Activated CD4-positive, alpha-beta memory T cell treated with anti-CD3 and anti-CD28 coated beads for 36 hours (primary cell): ENCODE measurements around the gene HMSD. TPM values are rescaled to one million over a fixed set of nuclear protein-coding genes. Genes with fewer than 3 reads are reported as not detected.

Experiments used
- CTCF ChIA-PET: fragments of 350-600 bp; sonication (Branson Sonifier 250); formaldehyde crosslinking; loops from one replicate; lab custom pipeline; 2021; ENCODE audit warnings: antibody characterized with exemption, inconsistent platforms; lab: Charles Lee
- POLR2A ChIA-PET: fragments of 350-600 bp; sonication (Branson Sonifier 250); formaldehyde crosslinking; loops from one replicate; lab custom pipeline; 2021; ENCODE audit warnings: antibody characterized with exemption; lab: Charles Lee
- DNase-seq: peaks from one replicate; pipeline ENCODE4 v3.0.0-alpha.2; 2020
- H3K27ac Mint-ChIP-seq: one replicate; pipeline ENCODE4 v1.8.0; 2021; ENCODE audit warnings: mixed read lengths
- H3K27me3 Mint-ChIP-seq: one replicate; pipeline ENCODE4 v1.8.0; 2021; ENCODE audit warnings: mixed read lengths
- H3K36me3 Mint-ChIP-seq: one replicate; pipeline ENCODE4 v1.8.0; 2021; ENCODE audit warnings: mixed read lengths
- H3K4me1 Mint-ChIP-seq: one replicate; pipeline ENCODE4 v1.8.0; 2021; ENCODE audit warnings: low read depth, mixed read lengths
- H3K4me3 Mint-ChIP-seq: one replicate; pipeline ENCODE4 v1.8.0; 2021; ENCODE audit warnings: mild to moderate bottlenecking, mixed read lengths
- H3K9me3 Mint-ChIP-seq: one replicate; pipeline ENCODE4 v1.8.0; 2021; ENCODE audit warnings: mixed read lengths
- intact Hi-C: fragments of 100-400 bp; cut with micrococcal nuclease; formaldehyde crosslinking; loops from one replicate; pipeline ENCODE4 v1.15.1; 2023
- total RNA-seq, 2 experiments: library from RNA; stranded (reverse); gene quantifications; one replicate each; pipeline ENCODE4 v1.2.3, GENCODE V29; 2021

The HMSD gene
- total RNA-seq, 2 experiments from 2014 or later = 18.9 to 19.5 TPM

DNA sequence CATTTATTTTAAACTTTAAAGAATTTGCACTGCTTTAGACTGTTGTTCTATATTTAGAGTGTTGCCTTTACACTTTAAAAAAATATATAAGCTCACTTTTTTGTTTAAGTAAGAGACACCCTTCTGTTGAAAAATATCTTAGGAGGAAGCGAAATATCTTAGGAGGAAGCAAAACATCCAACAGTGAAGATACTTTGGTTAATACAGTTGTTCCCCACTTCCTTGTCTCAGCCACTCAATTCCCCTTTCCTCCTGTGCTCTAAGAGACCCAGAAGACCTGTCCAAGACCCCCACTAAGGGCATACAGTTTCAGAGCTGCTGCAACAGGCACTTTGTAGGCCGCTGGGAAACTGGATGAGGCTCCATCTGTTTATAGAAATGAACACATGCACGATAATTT lies 26.5 kb downstream of the HMSD start:
- no peaks in the 10 kb centered on the region for H3K27me3 Mint-ChIP-seq
- POLR2A ChIA-PET = no interaction called here
- no peaks in the 10 kb centered on the region for H3K9me3 Mint-ChIP-seq
- no peak overlapping the region for H3K4me3 Mint-ChIP-seq
- peaks cover 10% of the 10 kb centered on the region for H3K36me3 Mint-ChIP-seq
- no peak overlapping the region for H3K27ac Mint-ChIP-seq
- DNase-seq = no peak
- intact Hi-C loops = loop anchor here (1.0 to 5.0 kb wide), 2 partner anchors 12 to 38 kb away; no protein-coding TSS in a partner anchor
- CTCF ChIA-PET = interaction anchor here (1.1 to 4.3 kb wide), 7 partner anchors 9 to 40 kb away, joined by 3 to 48 read pairs (median 6); no protein-coding TSS in a partner anchor
- peaks cover 45% of the 10 kb centered on the region for H3K4me1 Mint-ChIP-seq

DNA sequence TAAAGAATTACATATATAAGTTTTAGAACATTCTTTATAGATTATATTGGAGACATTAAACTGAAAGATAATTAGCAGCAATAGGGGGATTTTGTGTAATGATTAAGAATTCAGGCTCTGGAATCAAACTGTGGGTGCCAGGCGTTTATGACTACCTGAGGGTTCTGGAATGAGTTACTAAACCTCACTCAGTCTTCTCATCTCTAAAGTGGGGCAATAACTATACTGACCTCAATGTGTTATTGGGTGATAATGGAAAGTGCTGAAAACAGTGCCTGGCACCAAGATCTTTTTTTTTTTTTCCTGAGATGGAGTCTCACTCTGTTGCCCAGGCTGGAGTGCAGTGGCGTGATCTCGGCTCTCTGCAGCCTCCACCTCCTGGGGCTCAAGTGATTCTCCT lies 27.9 kb downstream of the HMSD start:
- peaks cover 33% of the 10 kb centered on the region for H3K4me1 Mint-ChIP-seq
- intact Hi-C loops = loop anchor here (5.0 kb wide), 1 partner anchor 40 kb away; no protein-coding TSS in a partner anchor
- no peak overlapping the region for H3K4me3 Mint-ChIP-seq
- ChIA-PET POLR2A (no interaction called here), CTCF (interaction anchor here (0.5 to 4.3 kb wide), 4 partner anchors 14 to 140 kb away, joined by 3 to 48 read pairs (median 7); no protein-coding TSS in a partner anchor)
- no peaks in the 10 kb centered on the region for H3K9me3 Mint-ChIP-seq
- H3K36me3 Mint-ChIP-seq = peaks cover 21% of the 10 kb centered on the region
- no peaks in the 10 kb centered on the region for H3K27me3 Mint-ChIP-seq
- no peak overlapping the region for H3K27ac Mint-ChIP-seq
- DNase-seq = no peak

DNA sequence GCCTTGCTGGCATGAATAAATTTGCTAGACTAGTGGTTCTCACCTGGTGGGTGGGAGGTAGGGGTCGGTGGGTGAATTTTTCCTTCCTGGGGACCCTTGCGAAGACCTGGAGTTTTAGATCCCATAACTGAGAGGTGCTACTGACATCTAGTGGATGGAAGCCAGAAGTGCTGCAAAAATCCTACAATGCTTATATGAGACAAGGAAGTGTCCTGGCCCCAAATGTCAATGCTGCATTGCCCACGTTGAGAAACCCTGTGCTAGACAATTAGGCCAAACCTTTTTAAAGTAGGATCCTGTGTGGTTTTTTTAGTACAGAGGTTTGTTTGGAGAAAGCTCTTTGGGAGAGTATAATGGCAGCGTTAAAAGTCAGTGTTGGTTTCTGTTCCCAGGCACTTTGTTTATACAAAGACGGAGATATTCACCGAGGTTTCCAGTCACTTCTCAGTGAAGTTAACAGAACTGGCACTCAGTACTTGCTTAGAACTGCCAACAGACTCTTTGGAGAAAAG lies 30.4 kb downstream of the HMSD start:
- Mint-ChIP-seq H3K9me3 (no peaks in the 10 kb centered on the region), H3K4me1 (peaks cover 21% of the 10 kb centered on the region), H3K36me3 (peaks cover 38% of the 10 kb centered on the region), H3K27ac (no peak overlapping the region), H3K27me3 (no peaks in the 10 kb centered on the region), H3K4me3 (no peak overlapping the region)
- intact Hi-C loops = loop anchor here (1.0 to 5.0 kb wide), 7 partner anchors 9 to 461 kb away; partner anchors contain the start of gene SERPINB8
- peak; percentile 36 for DNase-seq
- CTCF ChIA-PET = interaction anchor here (0.5 to 1.0 kb wide), 6 partner anchors 9 to 461 kb away, joined by 3 read pairs; partner anchors contain the start of gene SERPINB8
- POLR2A ChIA-PET = no interaction called here

DNA sequence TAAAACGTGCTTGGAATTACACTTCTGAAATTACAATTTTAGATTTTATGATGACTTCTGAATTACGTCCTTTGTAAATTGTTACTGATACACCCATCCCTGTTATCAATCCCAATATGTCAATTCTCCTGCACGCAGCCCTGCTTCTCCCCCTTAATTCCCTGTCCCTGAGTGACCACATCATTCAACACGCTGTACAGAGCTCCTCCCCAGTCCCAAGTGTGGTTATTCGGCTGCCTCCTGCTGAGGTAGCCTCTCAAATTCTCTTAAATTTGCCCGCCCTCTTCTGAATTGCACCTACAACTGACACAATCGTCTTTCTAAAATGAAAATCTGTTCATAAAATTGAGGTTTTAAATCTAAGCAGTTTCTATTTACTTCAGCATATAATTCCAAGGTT lies 30.9 kb downstream of the HMSD start:
- POLR2A ChIA-PET = no interaction called here
- Mint-ChIP-seq H3K9me3 (no peaks in the 10 kb centered on the region), H3K4me3 (peak overlapping the region; percentile 16), H3K4me1 (peaks cover 16% of the 10 kb centered on the region), H3K27ac (no peak overlapping the region), H3K36me3 (peaks cover 40% of the 10 kb centered on the region), H3K27me3 (no peaks in the 10 kb centered on the region)
- DNase-seq = no peak
- intact Hi-C loops = no loop called here
- CTCF ChIA-PET = interaction anchor here (0.6 to 1.0 kb wide), 6 partner anchors 10 to 462 kb away, joined by 3 to 4 read pairs (median 3); partner anchors contain the start of gene SERPINB8

DNA sequence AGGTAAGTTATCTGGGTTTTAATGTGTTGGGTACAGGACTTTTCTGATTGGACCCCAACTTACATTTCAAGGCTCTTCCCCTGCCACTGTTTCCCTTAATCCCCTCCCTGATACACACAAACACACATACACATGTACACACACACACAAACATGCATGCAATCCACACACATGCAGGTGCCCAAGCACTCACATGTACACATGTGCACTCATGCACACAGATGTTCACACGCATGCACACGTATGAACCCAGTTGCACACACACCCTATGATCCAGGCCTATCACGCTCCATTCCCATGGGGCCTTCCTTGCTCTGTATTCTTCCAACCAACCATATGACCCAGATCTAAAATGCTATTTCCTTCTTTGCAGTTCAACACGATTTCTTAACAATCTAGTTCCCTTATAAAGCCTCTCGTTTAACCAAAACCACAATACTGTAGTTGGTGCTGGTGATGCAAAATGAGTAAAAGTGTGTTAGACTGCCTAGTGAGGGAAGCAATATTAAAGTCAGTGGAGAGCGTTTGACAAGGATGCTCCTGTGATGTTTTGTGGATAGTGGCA lies 31.9 kb downstream of the HMSD start:
- peaks cover 12% of the 10 kb centered on the region for H3K4me1 Mint-ChIP-seq
- ChIA-PET POLR2A (no interaction called here), CTCF (interaction anchor here (0.9 kb wide), 1 partner anchor 18 kb away, joined by 4 read pairs; no protein-coding TSS in a partner anchor)
- no peaks in the 10 kb centered on the region for H3K27me3 Mint-ChIP-seq
- DNase-seq = no peak
- intact Hi-C loops = no loop called here
- peaks cover 43% of the 10 kb centered on the region for H3K36me3 Mint-ChIP-seq
- H3K4me3 Mint-ChIP-seq = no peak overlapping the region
- no peak overlapping the region for H3K27ac Mint-ChIP-seq
- H3K9me3 Mint-ChIP-seq = no peaks in the 10 kb centered on the region

DNA sequence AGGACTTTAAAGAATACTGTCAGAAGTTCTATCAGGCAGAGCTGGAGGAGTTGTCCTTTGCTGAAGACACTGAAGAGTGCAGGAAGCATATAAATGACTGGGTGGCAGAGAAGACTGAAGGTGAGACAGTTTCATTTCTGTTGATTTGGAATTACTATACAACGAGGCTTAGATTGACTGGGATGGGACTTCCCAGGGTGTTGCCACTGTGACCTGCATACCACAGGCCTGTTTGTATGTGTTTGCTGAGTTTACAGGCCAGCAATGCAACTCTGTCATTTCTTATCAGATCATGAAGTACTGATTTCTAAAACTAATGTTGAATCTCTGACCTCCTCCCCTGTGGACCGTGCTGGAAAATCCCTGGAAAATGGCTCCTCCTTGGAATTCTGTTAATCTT lies 32.6 kb downstream of the HMSD start:
- Mint-ChIP-seq H3K9me3 (no peaks in the 10 kb centered on the region), H3K36me3 (peaks cover 49% of the 10 kb centered on the region), H3K27me3 (no peaks in the 10 kb centered on the region), H3K4me1 (peaks cover 12% of the 10 kb centered on the region), H3K27ac (no peak overlapping the region), H3K4me3 (no peak overlapping the region)
- DNase-seq = no peak
- CTCF ChIA-PET = no interaction called here
- intact Hi-C loops = no loop called here
- POLR2A ChIA-PET = no interaction called here

DNA sequence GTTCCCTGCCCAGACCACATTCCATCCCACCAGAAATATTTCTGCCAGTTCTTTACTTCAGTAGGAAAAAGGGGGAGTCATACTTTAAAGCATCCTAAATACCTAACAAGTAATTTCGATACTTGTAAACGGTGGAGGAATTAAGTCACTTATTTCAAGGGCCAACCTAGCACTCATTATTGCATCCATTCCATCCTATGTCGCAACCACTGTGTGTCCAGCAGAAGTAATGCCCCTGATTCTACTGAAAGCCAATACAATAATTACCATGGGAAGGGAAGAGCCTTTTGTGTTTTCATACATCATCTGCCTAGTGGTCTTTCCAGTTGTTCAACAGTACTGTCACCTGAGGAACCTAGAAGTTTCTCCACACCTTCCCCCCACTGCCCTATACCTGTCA lies 33.3 kb downstream of the HMSD start:
- Mint-ChIP-seq H3K27ac (no peak overlapping the region), H3K4me1 (peaks cover 10% of the 10 kb centered on the region), H3K9me3 (no peaks in the 10 kb centered on the region), H3K27me3 (no peaks in the 10 kb centered on the region), H3K36me3 (peaks cover 52% of the 10 kb centered on the region), H3K4me3 (no peak overlapping the region)
- POLR2A ChIA-PET = no interaction called here
- intact Hi-C loops = no loop called here
- CTCF ChIA-PET = interaction anchor here (2.8 kb wide), 1 partner anchor 18 kb away, joined by 11 read pairs; no protein-coding TSS in a partner anchor
- no peak for DNase-seq

DNA sequence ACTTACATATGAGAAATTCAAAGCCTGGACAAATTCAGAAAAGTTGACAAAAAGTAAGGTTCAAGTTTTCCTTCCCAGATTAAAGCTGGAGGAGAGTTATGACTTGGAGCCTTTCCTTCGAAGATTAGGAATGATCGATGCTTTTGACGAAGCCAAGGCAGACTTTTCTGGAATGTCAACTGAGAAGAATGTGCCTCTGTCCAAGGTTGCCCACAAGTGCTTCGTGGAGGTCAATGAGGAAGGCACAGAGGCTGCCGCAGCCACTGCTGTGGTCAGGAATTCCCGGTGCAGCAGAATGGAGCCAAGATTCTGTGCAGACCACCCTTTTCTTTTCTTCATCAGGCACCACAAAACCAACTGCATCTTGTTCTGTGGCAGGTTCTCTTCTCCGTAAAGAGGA lies 37.8 kb downstream of the HMSD start:
- CTCF ChIA-PET = interaction anchor here (1.0 to 3.7 kb wide), 2 partner anchors 8 to 23 kb away, joined by 3 to 26 read pairs; no protein-coding TSS in a partner anchor
- H3K27me3 Mint-ChIP-seq = no peaks in the 10 kb centered on the region
- intact Hi-C loops = no loop called here

DNA sequence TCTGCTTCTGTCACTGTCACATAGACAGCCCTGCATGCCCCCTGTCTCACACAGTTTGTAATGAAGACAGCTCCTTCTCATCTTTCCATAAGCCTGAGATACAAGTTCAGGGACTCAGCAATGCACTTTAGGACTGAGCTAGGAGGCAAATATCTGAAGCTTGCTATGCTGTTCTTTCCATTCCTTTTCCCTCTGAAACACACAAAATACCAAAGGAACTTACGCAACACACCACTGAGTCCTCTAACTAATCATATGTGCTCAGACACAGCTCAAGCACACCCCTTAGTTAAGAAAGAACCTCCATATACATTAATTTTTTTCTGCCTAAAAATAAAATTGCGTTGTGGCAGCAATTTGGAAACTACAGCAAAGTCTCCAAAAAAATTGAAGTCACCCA lies 38.6 kb downstream of the HMSD start:
- no peak overlapping the region for H3K4me3 Mint-ChIP-seq
- peaks cover 45% of the 10 kb centered on the region for H3K36me3 Mint-ChIP-seq
- DNase-seq = no peak
- peaks cover 6% of the 10 kb centered on the region for H3K4me1 Mint-ChIP-seq
- no peak overlapping the region for H3K27ac Mint-ChIP-seq
- ChIA-PET CTCF (interaction anchor here (1.5 to 1.8 kb wide), 2 partner anchors 24 to 30 kb away, joined by 3 to 9 read pairs; no protein-coding TSS in a partner anchor), POLR2A (no interaction called here)
- peaks cover 4% of the 10 kb centered on the region for H3K9me3 Mint-ChIP-seq
- intact Hi-C loops = no loop called here
- H3K27me3 Mint-ChIP-seq = no peaks in the 10 kb centered on the region

More for the DNA sequence above, 37.8 kb downstream of the HMSD start:
- Mint-ChIP-seq H3K4me1 (peaks cover under 1% of the 10 kb centered on the region), H3K36me3 (peaks cover 49% of the 10 kb centered on the region), H3K9me3 (no peaks in the 10 kb centered on the region), H3K4me3 (no peak overlapping the region), H3K27ac (no peak overlapping the region)
- no peak for DNase-seq
- POLR2A ChIA-PET = no interaction called here

DNA sequence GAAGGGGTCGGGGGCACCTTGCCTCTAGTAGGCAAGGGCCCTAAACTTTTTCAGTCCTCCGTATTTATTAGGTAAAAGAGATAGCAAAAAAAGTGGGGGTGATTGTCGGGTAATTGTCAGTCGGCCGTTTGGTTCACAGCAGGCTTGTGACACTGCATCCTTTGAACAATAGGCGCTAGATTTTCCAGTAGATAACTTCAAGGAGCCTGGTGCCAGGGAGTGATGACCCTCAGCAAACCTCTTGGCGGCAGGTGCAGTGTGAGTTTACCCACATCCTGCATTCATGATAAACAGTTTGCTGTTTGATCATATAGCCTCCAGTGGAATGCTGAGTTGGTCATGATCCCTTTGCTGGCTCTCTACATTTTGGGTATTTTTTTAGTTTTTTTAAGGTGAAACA lies 43.6 kb downstream of the HMSD start:
- CTCF ChIA-PET = interaction anchor here (1.2 kb wide), 1 partner anchor 29 kb away, joined by 4 read pairs; no protein-coding TSS in a partner anchor
- DNase-seq = no peak
- Mint-ChIP-seq H3K4me3 (no peak overlapping the region), H3K36me3 (peaks cover 24% of the 10 kb centered on the region), H3K27me3 (no peaks in the 10 kb centered on the region), H3K9me3 (peaks cover 23% of the 10 kb centered on the region), H3K27ac (no peak overlapping the region), H3K4me1 (peaks cover 7% of the 10 kb centered on the region)
- intact Hi-C loops = no loop called here
- POLR2A ChIA-PET = no interaction called here

DNA sequence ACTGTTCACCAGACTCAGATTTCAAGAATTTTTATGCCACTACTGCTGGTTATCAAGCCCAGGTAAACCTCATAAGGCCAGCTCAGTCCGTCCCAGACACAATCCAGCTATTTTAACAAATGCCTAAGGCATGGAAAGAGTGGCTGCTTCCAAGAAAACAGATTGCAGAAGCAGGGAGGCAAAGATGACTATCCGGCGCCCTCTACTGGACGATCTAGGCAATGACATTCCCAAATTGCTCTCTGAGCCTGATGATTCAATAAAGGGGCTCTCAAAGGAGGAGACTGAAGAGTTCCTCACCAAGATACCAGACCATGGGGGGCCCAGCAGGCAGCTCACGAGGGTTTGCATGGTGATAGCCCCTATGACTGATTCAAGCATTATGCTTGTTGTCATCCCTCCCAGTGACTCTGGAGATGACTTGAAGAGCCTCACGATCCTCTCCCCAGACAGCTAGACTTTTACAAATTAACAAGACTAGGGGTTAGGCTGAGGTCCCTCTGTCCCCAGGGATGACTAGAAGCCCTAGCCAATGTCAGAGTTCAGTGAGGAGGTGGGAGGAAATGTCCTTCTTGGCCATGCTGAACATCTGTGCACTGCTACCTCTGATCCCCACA lies 45.8 kb downstream of the HMSD start:
- no peak overlapping the region for H3K4me3 Mint-ChIP-seq
- ChIA-PET POLR2A (interaction anchor here (0.8 kb wide), 1 partner anchor 32 kb away, joined by 3 read pairs; no protein-coding TSS in a partner anchor), CTCF (interaction anchor here (0.5 to 3.6 kb wide), 16 partner anchors 10 to 503 kb away, joined by 3 to 26 read pairs (median 4); no protein-coding TSS in a partner anchor)
- peaks cover 18% of the 10 kb centered on the region for H3K36me3 Mint-ChIP-seq
- peak; percentile 56 for DNase-seq
- intact Hi-C loops = loop anchor here (1.0 to 2.0 kb wide), 3 partner anchors 16 to 477 kb away; no protein-coding TSS in a partner anchor
- no peaks in the 10 kb centered on the region for H3K27me3 Mint-ChIP-seq
- peaks cover 7% of the 10 kb centered on the region for H3K4me1 Mint-ChIP-seq
- H3K9me3 Mint-ChIP-seq = peaks cover 23% of the 10 kb centered on the region
- H3K27ac Mint-ChIP-seq = no peak overlapping the region

DNA sequence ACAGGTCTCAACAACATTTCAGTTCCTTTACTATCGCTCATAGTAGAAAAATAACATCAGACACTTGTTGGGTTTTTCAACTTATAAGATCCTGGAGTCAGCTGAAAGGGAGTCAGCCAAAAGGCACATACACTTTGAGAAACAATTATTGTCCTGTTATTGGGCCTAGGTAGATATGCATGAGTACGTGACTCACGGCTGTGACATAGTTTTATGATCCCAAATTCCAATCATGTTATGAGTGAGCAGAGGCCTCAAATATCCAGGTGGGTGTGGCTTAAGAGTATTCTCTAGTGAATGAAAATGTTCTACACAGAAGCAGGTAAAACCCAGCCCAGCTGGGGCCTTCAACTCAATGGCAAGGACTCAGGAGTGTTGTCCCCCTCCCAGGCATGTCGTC lies 47.9 kb downstream of the HMSD start:
- no peak overlapping the region for H3K4me3 Mint-ChIP-seq
- intact Hi-C loops = no loop called here
- CTCF ChIA-PET = interaction anchor here (0.6 to 1.3 kb wide), 2 partner anchors 33 to 71 kb away, joined by 3 to 5 read pairs; no protein-coding TSS in a partner anchor

More for the DNA sequence above, 47.9 kb downstream of the HMSD start:
- Mint-ChIP-seq H3K36me3 (peaks cover 11% of the 10 kb centered on the region), H3K27ac (no peak overlapping the region), H3K4me1 (peaks cover 5% of the 10 kb centered on the region), H3K9me3 (peaks cover 23% of the 10 kb centered on the region), H3K27me3 (peaks cover 3% of the 10 kb centered on the region)
- POLR2A ChIA-PET = no interaction called here
- DNase-seq = no peak
